ENCODE data around the gene STAC3.
A peak's percentile ranks its signal among the peaks of the same experiment; 100 is the strongest.

The STAC3 gene

DNA sequence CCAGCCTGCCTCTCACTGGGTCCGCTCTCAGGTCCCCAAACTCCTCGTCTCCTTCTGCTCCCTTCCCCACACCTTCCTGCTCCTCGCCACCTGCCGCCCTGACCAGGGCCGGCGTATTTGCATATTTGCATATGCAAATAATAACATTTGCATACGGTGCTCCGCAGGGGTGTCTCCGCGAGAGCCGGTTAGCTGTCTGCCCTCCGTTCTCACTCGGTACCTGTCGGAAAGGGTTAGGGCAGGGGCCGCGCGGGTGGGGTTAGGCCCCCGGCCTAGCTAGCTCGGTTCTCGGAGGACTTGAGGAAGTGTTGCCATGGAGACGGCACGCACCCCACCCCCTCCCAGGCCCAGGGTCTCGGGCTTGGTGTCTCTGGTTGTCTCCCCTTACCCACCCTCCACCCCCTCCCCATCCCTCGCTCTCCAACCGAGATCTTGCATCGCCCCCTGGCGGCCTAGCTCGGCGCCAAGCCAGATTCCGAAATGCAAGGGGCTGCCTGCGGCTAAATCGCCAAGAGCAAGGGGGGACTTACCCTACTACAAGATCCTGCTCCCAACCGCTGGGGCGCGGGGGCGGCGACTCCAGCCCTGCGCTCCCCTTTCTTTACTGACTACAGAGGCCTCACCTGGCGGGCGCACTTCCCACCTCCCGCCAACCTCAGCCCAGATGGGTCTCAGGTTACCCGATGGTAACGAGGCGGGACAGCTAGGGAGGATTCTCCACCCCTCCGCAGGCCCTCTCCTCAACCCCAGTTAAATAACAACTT, 8.1 kb downstream of the STAC3 start:
- no peak for TF ChIP-seq ZNF274 (IDR thresholded peaks at IDR 0.05; ENCODE audit: low read depth, low read length)
- peak overlapping the region; percentile 32; the same call in 1 of the 2 replicates for H3K4me3 ChIP-seq (ENCODE audit: low read length)

DNA sequence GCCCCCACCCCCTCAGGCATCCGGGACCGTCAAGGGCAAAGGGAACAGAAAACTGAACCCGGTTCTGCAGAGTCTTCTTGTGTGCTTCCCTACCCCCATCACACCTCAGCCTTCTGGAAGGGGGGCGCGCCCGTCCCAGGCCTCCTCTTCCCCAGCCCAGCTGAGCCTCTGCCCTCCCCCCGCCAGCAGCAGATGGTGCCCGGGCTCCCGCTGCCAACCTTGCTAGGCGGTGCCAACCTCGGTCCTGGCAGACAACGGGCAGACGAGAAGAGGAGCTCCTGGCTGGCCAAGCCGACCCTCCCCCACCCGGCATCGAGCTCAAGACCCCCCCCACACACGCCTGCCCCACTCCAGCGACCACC, 8.7 kb downstream of the STAC3 start:
- no peak overlapping the region for H3K4me3 ChIP-seq (ENCODE audit: low read length)
- no peak for TF ChIP-seq ZNF274 (IDR thresholded peaks at IDR 0.05; ENCODE audit: low read depth, low read length)

DNA sequence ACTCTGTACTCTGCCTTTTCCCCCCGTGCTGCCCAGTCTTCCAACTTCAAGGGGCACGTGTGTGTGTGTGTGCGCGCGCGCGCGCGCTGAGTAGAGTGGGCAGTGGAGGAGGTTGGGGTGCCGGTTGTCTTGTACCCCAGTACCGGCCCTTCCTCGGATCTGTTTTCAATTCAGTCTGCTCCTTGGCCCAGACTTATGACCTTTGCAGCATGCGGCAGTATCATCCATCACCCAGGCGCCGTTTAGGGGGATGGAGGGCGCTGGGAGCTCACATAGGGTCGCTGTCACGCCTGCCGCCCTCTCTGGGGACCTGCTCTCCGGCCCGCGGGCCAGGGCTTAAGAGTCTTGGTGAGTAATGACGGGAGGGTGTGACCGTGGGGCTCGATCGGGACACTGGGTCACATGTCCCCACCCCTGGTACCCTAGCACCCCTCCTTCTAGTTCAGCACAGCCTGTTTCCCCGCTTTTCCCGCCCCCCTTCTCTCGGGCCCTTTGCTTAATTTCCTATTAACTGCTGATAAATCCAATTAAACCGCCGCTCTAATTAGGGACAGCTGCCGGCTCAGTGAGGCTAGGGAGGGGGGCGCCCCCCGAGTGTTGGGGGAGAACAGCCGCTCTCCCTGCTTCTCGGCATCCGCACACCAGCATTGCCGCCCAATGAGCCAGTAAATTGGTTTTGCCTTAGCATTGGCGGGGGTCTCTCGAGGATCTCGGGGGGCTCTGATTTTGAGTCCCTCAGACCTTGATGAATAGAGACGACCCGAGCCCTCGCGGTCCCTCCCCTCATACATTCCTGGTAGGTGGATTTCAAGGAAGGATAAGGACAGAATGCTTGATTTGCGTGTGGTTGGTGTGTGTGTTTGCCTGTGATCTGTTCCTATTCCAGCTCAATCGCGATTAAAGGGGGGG, 9.3 kb downstream of the STAC3 start:
- no peak for TF ChIP-seq ZNF274 (IDR thresholded peaks at IDR 0.05; ENCODE audit: low read depth, low read length)

DNA sequence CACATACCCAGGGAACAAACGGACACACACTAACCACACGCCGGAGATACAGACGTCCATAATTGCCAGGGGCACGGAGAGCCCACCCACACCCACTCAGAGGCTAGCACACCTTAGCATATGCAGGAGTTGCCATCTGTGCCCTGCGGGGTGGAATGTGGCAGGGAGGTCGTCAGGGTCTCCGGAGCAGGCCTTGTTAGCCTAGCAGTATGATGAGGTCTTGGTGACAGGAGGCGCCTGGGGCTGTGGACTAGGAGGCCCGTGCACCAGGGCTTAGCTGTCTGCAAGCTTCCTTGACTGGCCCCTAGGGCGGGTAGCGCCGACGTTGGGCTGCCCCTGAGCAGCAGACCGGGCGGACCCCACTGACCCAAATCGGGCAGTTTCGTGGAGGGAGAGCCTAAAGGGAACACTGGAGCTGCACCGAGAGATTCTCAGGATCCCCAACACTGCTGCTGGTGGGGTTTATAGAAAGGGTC, 10.0 kb downstream of the STAC3 start:
- no peak overlapping the region; the same call in 1 of the 2 replicates for H3K4me3 ChIP-seq (ENCODE audit: low read length)
- TF ChIP-seq ZNF274 (IDR thresholded peaks at IDR 0.05; ENCODE audit: low read depth, low read length): no peak

More for the DNA sequence above, 9.3 kb downstream of the STAC3 start:
- H3K4me3 ChIP-seq (ENCODE audit: low read length): no peak overlapping the region

DNA sequence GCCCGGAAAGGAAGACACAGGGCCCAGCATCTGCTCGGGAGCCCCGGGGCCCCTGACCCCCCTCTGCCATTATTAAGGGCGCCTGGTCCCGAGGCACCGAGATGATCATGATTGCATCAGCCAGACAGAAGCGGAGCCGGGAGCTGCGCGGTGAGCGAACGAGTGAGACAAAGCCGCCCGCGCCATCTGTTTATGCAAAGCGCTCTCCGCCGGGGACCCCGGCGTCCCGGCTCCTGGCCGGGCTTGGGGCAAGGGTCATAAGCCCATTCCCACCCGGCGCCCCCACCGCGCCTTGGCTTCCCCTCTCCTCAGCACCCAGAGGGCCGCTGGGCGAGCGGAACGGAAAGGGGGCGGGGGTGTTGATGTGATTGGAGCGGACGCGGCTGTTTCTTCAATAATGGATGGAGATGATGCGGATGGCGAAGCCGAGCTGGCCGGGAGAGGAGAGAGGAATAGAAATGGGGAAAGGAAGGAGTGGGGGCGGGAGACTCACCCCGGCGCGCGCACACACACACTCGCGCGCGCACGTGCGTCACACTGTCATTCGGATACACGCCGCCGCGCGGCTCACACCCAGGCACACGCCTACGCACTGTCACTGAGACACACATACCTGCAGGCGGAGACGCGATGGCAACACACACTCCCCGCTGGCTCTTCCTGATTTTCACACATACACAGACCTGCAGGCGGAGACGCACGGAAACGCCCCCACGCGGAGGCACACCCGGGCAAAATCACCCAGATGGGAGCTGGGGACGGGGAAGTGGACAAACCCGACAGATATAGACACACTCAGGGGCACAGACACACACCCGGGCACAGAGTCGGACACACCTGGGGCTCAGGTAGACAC, 10.7 kb downstream of the STAC3 start:
- H3K4me3 ChIP-seq (ENCODE audit: low read length): peak overlapping the region; percentile 61; the same call in 1 of the 2 replicates
- no peak for TF ChIP-seq ZNF274 (IDR thresholded peaks at IDR 0.05; ENCODE audit: low read depth, low read length)

DNA sequence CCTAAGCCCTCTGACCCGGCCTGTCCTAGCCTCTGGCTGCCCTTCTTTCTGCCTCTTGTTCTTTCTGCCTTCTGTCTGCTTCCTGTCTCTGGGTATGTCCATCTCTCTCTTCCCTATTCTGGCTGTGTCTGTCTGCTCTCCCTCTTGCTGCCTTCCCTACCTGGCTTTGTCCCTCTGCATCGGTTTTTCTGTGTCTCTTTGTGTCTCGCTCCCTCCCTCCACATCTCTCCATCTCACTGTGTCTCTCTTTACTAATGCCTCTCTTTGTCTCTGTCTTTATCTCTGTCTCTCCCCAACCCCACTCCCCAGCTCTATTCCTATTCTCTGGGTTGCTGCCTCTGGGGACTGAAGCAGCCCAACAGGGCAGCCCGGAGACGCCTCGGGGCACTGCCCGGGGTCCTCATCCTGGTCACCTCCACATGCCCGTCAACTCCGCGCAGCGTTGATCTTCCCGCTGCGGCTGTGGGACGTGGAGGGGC, 11.4 kb downstream of the STAC3 start:
- peak overlapping the region; percentile 61; the same call in 1 of the 2 replicates for H3K4me3 ChIP-seq (ENCODE audit: low read length)

DNA sequence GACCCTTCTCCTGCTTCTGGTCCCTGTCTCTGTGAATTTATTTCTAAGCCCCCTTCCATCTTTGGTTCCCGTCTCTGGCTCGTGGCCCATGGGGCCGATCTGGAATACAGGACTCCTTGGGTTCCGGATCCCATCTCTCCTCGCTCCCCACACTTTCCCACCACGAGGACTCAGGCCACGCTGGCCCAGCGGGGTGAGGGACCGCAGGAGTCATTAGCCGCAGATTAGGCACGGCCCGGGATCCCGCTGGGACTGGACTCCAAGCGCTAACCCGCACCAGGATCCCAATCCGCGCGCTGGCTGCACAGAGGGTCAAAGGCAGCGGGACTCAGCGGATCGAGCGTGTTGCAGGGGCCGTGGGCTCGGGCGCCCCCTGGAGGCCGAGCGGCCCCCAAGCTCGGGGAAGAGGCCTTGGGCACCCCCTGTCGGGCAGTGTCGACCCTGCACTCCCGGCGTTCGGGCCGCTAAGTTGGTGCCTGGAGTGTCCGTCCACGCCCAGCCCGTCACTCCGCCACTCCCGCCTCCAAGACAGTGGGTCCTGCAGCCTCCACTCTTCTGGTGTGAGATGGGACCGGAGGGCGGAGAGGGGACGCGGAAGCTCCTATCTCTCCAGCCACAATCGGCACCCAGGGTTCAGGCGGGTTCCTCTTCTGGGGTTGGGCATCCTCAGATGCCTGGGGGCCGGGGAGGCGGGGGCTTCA, 12.0 kb downstream of the STAC3 start:
- no peak for TF ChIP-seq ZNF274 (IDR thresholded peaks at IDR 0.05; ENCODE audit: low read depth, low read length)
- peak overlapping the region; percentile 61; the same call in 1 of the 2 replicates for H3K4me3 ChIP-seq (ENCODE audit: low read length)

More for the DNA sequence above, 11.4 kb downstream of the STAC3 start:
- no peak for TF ChIP-seq ZNF274 (IDR thresholded peaks at IDR 0.05; ENCODE audit: low read depth, low read length)

DNA sequence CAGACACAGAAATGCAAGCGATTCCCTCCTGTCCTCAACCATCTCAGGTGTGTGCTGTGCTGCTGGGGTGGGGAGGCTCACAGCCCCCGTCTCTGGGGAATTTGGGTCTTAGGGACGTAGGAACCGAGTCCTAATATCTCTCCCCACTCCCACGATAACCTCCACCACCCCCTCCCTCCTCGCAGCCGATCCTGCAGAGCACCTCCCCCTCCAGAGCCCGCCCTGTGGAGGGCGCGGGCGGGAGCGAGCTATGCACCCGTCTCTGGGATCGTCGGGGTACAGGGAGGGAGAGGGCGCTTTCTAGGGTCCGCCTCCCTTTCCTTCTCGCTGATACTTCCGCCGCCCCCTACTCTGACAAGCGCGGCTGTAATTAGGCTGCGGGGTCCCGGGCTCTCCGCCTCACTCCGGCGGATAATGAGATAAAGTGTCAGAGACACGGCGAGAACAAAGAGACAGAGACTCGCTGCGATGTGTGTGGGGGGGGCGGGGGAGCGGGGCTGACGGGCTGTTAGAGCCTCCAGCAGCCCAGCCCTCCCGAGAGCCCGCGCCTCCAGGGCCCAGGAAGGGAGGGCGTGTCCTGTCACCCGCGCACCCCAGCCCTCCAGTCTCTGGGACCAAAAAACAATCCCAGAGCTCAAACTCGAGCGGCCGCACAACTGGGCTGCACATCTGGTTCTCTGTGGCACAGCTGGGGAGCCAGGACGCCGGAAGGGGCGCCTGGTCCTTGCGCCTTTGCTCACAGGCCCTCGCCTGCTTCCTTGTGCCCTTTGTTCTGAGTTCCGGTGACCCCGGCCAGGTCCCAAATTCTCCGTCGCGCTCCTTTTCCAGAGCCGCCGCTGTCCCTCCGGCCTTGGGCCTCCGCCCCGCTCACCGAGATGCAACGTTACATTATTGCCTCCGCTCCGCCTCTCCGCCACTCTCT, 12.8 kb downstream of the STAC3 start:
- peak overlapping the region; percentile 23; the same call in 1 of the 2 replicates for H3K4me3 ChIP-seq (ENCODE audit: low read length)
- no peak for TF ChIP-seq ZNF274 (IDR thresholded peaks at IDR 0.05; ENCODE audit: low read depth, low read length)

DNA sequence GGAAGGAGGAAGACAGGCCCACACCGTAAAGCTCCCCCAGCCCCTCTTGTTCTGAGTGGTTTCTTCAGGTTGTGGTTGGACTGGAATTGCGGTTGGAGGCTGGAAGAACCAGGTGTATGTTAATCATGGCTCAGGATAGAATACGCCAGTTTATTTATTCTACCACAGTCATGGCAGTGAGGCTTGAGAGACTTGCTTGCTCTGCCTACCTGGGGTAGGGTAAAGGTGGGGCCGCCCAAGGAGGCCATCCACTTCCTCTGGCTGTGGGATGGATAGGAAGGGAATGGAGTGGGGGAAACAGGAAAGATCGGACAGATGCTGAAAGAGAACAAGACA, 13.4 kb downstream of the STAC3 start:
- no peak overlapping the region for H3K4me3 ChIP-seq (ENCODE audit: low read length)
- TF ChIP-seq ZNF274 (IDR thresholded peaks at IDR 0.05; ENCODE audit: low read depth, low read length): no peak

DNA sequence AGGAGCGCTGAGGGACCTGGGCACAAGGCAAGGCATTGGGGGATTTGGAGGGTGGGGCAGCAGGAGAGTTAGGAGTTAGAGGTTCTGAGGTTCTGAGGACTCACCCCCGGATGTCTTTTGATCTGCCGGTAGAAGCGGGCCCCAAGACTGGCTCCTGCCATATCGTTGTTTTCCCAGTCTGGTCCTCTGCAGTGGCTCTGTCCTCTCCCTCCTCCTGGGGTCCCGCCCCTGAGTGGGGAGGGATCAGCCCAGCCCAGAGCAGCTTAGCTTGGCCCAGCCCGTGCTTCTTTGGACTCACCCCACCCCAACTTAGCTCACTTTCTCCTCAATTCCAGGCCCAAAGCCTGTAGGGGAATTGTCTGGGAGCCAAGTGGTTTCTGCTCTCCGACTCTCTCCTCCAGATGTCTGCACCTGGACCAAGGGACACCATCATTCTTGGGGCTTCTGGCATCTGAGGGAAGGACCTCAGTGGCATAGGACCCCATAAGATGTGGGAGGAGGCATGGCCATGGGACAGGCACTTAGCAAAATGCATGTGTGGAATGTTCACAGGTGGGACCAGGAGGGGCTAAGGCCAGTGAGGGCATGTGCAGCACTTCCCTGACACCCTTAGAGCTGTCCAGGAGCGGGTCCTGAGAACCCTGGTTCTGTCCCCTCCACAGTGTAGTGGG, 13.9 kb downstream of the STAC3 start:
- H3K4me3 ChIP-seq (ENCODE audit: low read length): no peak overlapping the region
- TF ChIP-seq ZNF274 (IDR thresholded peaks at IDR 0.05; ENCODE audit: low read depth, low read length): no peak

DNA sequence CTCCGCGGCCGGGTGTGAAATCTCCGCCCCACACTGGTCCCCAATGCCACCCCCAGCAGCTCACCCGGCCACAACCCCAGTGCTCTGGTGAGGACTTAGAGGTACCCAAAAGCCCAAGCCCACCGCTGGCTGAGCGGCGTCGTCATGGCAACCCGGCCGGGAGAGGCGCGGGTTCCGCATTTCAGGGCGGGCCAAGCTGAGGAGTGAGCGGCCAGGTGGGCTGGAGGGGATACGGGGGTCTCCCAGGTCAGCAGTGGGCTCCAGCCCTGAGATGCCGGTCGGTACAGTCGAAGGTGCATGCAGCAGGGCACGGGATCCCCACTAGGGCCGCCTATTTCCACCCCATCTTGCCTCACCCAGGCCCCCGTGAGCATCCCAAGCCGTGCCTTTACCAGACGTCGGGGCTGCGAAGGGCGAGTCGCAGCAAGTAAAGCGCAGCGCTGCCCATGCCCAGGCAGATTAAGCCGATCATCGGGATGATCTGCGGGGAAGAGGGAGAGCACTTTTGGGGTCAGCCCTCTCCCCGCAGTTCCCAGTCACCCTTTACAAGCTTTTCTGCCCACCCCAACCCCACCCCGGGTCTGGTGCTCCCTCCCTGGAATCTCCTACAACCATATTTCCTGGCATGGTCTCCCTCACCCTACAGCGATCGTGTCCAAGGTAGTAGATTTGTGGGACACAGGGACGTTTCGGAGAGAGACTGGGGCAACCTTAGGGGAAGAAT, 14.6 kb downstream of the STAC3 start:
- H3K4me3 ChIP-seq (ENCODE audit: low read length): no peak overlapping the region
- TF ChIP-seq ZNF274 (IDR thresholded peaks at IDR 0.05; ENCODE audit: low read depth, low read length): no peak
